Stimulated activated CD4-positive, alpha-beta T cell treated with anti-CD3 and anti-CD28 coated beads, Interleukin-12 subunit alpha, Interleukin-12 subunit beta, amount 100 ng/mL, for 4 hours (primary cell): ENCODE data around the gene ITSN2.

Source experiments
- DNase-seq: peaks from one replicate; pipeline ENCODE4 v3.0.0-alpha.2; 2020

Gene ITSN2

DNA sequence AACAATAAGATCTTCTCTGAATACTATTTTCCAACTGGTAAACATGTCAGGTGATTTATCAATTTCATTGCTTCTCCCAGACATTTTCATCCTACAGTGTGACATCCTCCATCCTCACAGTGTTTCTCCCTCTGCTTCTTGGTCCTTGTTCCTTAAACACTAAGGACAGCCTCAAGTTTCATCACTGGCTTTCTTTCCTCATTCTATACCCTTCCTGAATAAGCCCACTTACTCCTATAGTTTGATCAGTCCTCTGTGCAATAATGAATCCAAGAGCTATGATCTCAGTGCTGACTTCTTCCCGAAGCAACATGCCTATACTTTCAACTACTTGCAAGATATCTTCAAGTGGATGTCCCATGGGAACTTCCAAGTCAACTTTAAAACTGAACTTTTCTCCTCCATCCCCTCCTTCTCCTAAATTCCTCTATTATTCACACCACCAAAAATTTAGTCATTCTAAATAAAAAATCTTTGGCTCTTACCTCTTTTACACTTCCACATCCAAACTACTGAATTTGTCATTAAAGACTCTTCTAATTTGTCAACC, 97.8 kb downstream of the ITSN2 start:
- no peak for DNase-seq

DNA sequence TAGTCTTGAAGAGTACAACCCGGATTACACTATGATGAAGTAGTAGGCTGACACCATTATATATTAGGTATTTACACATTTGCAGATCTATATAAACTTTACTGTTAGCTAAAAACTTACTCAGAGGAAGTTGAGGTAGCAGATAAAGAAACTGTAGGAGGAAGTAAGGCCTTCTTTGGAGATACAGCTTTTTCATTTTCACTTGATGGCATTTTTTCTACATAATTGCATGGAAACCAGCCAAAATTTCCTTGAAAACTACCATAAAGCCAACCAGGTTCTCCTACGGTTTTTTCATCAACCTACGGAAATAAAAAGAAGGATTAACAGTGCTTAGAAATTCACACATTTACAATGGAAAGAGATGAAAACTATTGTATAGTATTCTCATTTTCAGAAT, 98.9 kb downstream of the ITSN2 start:
- DNase-seq, result no peak

DNA sequence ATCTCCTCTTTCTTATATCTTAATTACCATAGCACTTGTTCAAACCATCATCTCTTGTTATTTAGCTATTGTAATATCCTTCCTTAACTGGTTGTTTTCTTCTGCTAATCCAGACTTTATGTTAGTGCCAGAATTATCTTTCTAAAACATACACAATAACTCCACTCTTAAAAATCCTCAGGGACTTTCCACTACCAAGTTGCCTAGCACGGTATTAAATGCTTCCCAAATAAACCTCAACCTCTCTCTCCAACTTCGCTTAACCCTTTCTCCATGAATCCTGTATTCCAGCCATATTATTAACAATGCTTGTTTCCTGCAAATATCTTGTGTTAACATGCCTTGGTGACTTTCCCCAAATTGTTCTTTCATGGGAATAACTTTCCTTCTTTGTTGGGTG, 101.0 kb downstream of the ITSN2 start:
- DNase-seq, result no peak

DNA sequence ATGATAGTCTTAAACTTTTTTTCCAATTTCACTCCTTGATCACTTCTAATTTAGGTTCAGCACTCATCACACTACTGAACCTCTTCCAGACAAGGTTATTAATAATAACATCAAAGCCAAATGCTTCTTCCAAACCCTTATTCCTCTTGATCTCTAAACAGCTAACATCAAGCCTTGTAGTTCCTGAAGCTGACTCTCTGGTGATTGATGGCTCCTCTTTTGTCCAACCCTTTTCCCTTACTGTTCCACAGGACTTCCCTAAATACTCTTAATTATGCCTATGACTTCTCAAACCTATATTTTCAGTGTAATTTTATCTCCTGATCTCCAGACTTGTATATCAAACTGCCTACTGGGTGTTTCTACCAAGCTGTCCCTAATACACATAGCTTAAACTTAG, 101.6 kb downstream of the ITSN2 start:
- DNase-seq, result no peak

DNA sequence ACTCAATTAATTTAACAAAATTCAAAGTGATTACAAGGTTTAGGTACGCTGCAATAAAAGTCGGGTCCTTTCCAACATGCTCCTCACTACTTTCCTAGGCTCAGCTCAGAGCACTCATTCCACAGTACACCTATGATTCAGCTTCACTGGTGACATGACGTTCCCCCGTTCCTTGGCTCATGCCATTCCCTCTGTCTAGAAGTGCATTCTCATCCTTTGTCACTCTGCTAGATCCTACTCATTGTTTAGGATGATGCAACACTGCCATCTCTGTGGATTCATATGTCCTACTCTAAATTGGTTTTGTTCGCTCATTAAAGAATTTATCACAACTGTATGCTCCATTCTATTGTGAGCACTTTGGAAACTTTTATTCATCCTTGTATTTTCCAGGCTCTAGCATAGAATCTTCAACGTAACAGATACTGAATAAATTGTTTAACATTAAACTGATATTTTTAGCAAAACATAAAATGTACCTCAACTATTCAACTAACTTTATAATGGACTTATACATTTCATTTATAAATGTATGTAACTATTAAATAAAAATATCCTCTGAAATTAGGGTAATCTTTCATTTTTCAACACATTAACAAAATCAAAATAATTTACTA, 106.9 kb downstream of the ITSN2 start:
- DNase-seq, result no peak

DNA sequence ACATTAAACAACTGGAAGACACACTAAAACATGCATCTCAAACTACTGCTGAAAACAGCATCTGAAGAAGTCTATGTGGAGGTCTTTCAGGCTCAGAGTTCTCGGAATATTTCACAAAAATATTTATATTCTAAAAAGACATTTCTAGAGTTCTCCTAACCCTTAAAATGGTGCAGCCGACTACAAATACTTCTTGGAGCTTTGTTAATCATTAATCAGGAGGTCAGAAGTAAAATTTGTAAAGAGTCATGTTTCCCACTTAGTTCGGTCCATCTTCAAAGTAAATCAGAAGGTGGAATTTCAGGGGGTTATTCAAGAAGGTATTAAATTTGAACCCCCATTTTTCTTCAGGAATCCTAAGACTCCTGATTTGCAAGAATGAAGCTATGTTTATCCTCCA, 112.7 kb downstream of the ITSN2 start:
- no peak for DNase-seq

DNA sequence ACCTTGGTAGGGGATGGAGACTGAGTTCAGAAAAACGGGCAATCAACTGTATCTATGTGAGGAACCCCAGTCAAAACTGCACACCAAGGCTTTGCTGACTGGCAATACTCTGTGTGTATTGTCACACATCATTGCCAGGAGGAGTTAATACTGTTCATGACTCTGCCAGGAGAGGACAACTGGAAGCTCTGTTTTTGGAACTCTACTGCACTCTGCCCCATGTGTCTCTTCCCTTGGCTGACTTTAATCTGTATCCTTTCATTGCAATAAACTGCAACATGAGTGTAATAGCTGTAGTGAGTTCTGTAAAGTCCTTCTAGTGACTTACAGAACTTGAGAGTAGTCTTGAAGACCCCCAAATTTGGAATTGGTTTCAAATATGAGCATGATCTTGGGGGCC, 113.2 kb downstream of the ITSN2 start:
- no peak for DNase-seq

DNA sequence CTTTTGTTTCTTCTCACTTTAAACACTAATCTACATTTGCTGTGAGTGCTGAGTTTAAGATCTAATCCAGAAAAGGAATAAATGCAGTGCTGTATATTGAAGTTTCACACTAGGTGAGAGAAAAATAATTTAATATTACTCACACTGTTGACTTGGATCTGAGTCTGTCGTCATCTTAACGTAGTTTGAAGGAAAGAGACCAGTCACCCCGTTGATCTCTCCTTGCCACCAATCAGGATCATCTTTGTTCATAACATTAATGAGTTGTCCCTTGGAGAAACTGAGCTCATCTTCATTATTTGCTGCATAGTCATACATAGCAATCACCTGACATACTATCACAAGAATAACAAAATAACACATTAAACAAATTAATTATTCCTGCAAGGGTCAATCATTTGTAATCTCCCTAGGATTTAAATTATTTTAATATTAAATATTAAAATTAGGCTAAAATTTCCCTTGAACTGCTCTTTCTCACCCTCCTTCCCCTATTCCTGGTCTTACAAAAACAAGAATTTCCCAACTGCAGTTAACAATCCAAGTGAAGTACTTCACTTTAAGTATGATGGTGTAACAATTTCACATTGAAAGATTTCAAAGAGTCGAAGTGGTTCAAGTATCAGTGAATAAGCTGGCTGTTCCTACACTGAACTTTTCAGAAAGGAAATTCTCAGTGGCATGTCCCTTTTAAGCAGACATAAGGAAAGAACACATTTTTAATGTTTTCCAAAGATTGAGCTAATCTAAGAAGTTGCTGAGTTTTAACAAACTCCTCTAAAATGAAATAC, 114.2 kb downstream of the ITSN2 start:
- DNase-seq, result no peak

DNA sequence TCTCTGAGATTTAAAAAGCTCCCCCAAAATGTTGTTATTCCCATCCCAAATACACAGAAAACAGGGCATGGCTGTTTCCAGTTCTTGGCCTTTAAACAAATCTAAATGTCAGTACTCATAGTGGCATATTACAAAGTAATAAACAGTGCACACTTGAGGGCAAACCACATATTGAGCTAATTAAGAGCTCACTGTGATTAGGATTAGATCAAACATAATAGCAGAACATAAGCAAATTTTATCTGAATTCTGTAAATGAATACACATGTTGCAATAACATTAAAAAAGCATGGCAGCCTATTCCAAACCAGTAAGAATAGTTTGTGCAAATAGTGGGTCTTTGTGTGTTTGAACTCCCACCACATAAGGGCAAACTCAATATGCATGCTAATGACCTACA, 118.8 kb downstream of the ITSN2 start:
- DNase-seq, result no peak

DNA sequence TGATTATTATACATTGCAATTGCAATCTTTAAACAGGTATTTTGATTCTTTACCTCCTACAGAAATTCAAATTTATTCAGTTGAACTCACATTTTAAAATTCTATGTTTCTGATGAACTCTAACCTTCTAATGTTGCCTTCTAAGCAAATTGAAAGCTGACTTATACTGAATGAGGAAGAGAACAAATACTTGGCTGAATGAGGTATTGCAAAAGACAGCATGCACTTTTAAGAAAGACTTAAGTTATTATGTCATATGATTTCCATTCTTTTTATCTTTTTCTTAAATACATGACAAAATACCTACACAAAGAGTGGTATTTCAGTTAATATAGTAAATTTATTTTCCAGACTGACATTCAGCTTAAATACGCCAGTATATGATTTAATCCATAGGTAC, 120.8 kb downstream of the ITSN2 start:
- DNase-seq, result no peak

DNA sequence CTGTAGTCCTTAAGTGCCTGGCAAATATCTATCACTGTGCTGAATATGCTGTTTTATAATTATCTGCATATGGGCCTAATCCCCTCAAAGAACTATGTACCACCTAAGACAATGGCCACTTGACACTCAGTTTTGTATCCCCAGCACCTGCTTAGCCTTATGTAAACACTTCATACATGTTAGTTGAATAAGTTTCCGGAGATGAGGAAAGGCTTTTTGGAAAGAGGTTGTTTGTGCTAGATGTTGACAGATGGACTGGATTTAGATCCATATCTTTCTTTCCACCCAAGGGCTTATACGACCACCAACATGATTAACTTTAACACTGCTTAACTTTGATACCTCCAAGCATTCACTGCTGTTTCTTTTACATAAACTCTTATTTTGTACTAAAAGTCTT, 122.2 kb downstream of the ITSN2 start:
- DNase-seq, result no peak

DNA sequence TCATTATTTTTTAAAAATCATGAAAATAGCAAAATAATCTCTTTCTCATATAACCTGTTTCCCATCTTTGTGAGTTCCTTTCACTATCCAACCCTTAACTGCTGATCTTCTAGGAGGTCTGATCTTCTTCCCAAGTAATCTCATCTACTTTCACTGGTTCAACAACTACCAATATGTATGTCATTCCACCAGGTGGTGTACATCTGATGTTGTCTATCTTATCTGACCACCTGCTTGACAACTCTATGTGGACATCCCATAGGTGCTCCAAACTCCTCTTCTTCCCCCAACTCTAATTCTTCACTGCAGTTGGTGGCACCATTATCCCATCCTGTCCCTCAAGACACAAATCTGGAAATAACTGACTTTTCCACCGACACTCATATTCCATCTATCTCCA, 123.0 kb downstream of the ITSN2 start:
- DNase-seq, result no peak

DNA sequence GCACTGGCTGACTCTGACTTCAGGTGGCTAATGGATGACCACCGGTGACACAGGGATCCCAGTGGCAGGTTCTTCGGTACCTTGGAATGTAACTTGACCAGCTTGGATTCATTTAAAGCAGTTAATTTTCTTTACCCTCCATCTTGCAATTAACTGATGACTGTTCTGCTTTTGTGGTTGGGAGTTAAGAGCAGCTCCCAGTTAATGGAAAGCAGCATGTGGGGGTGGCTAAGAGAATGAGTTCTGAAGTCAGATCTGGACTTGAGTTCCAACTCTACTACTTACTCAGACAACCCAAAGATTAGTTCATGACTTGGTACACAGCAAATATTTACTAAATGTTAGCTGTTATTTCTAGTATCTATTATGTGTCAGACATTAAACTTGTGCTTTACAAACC, 127.0 kb downstream of the ITSN2 start:
- no peak for DNase-seq

DNA sequence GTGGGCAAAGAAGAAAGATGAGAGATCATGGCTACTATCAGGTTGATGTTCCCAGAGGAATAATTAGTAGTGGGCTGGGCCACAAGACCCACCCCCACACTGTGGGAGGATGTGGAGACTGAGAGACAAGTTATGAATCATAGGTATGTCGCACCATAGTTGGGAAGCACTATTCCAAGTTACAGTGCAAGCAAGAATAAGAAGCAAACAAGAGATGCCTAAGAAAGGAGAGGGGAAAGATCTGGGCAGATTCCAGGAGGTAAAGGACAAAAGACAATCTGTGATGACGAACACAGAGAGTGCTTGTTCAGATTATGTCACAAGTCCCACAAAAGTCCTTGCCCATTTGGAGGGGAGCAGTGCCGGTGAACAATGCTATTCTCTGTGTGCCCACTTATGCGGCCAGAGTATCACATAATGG, 128.9 kb downstream of the ITSN2 start:
- no peak for DNase-seq

DNA sequence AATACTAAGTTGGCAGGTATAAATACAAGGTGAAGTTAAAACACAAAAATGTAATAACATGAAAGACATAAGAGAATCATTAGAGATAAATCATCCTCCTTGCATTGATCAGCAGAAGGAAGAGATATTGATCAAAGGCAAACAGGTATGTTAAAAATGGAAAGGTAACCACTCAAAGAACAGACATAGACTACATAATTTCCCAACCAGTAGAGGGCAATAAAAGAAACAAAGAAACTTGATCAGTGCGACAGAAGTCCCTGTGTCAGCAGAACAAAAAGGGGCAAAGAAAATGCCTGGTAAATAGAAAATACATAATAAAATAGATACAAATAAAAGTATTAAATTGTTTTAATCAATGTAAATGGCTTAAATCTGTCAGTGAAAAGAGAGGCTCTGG, 131.9 kb downstream of the ITSN2 start:
- DNase-seq, result no peak

DNA sequence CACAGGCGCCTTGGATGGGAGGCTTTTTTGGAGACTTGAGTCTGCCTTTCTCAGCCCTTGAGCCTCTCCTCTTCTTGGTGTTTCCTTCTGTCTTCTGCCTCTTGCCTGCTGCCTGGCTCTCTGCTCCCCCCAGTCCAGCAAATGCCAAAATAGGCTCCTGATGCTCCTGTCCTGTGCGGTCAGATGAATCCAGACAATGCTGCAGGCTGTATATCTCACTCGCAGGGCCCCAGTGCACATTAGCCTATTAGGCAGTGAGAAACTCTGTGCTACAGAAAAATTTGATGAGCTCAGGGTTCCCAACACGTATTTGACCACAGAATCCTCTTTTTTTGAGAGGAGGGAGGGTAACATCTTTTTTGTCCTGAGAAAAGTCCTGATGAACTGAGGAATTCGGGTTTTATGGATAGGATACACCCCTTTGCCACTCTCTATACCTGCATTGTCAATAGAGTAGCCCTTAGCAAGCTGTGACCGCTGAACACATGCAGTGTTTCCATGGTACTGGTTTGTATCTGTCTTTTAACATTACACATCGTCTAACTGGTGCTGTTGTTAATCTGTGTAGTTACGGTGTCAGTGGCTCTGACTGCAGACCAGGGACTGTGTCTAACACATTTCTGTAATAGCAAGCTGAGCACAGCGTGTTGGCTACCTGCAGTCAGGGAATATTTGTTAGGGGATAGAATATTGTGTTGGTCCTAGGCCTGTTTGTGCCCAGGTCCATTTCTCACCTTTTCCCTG, 134.7 kb downstream of the ITSN2 start:
- DNase-seq, result no peak

DNA sequence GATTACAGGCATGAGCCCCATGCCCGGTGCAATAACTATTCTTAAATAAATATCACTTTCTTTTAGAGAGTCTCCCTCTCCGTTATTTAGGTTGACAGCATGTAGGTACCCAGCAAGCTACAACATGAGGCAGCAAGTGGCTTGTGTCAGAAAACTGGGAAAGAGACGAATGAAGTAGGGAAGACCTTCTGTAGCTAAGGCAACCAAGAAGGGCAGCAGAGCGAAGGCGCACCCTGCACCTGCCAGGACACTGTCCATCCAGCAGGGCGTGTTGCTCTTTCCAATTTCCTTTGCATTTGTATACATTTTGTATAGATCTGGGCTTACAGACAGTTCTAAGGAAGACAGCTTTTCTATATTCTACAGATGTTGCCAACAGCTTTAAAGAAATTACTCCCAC, 137.4 kb downstream of the ITSN2 start:
- DNase-seq, result no peak

DNA sequence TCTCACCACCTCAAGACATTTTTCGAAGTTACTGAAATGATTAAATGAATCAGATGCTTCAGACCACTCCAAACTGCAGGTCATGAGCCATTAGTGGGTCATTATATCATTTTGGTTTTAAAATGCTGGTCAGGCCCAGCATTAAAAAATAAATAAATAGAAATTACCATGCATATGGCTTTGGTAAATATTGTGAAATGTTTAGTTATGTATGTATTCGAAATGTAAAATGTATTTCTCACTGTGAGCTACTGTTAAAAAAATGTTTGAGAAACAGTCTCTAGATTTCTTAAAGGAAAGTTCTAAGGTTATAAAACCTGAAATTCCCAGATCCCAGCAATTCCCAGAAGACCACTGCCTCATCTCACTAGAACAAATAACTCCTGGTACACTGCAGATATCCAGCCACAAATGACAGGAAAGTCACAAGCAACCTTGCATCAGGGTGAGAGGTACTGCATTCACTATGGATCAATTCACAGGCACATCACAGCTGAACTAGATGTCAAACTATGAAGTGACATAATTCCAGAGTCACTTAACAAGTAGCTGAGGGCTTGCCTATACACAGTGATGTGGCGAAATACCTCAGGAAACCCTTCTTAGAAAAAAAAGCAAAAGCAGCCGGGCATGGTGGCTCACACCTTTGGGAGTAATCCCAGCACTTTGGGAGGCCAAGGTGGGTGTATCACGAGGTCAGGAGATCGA, 138.8 kb downstream of the ITSN2 start:
- no peak for DNase-seq

DNA sequence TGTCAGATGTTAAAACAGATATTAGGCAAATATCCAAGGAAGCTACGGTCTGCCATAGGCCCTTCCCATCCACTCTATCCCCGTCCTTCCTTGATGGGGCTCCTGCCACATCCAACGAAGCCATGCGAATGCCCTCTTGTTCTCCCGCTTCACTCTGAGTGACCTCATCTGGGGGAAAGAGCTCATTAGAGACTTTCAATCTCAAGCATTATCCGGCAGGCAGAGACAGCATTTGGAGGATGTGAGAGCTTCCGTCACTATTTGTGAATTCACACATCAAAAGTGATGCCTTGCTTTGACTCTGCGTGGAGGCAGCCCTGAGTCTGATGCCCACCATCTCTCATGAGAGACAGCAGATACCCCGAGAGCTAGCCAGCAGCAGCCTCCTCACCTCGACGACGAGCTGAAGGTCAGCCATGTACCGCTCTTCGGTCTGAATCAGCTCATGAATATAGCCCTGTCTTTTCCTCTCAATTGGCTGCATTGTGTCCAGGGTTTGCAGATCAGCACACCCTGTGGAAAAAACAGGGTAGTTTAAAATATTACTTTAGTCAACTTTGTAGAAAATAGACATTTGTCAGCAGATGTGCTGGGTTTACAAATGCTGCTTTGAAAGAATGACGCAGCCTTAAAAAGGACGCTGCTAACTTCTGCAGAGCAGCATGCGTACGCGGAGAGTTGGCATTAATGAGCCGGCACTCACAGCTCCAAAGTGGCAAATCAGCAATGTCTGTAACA, 139.6 kb downstream of the ITSN2 start:
- DNase-seq, result no peak

DNA sequence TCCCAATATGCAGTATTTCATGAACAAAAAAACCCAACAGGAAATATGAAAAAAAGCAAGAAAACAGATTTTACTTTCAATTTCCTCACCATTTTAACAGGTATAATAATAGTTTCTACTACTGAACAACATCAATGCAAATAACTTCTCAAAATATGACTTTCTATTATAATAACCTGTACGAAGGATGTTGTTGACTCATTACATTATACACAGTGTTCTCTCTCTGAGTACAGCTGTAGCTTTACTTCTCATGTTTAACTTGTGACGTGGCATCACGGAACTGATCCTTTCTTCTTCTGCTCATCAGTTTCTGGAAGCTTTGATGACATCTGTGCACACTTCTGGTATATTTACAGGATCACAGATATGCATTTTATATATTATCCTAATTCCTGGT, 145.5 kb downstream of the ITSN2 start:
- no peak for DNase-seq

DNA sequence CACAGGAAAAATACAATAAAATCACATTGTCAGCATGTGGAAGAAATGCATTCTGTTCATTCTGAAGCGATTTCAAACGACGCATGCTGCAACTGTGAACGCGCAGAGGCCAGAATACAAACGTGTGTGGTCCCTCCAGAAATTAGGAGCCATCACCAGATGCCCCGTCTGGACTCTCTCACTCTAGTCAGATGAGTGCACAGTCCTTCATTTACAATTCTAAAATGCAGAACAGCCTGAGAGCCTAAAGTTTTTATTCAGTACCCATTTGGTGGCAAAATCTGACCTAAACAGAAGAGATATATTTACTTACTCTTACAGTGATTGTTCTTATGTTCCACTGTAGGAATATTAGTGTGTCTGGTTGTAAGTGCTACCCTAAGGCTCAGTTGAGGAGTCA, 148.9 kb downstream of the ITSN2 start:
- no peak for DNase-seq

DNA sequence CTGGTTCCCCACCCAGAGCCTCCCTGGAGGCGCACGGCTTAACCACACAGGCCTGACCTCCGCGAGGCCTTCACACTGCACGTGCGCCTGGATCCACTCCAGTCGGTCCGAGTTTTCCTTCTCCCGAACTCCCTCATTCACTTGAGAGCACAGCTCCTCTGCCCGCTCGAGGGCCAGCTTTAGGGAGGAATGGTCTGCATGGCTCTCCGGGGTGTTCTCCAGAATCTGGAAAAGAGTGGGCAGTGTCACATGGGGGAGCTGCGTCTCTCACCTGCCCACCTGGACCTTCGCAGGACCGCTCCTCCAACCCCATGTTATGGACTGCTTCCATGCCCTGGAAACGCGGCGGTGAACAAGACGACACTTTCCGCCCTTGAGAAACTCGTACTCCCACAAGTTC, 149.6 kb downstream of the ITSN2 start:
- DNase-seq, result no peak

DNA sequence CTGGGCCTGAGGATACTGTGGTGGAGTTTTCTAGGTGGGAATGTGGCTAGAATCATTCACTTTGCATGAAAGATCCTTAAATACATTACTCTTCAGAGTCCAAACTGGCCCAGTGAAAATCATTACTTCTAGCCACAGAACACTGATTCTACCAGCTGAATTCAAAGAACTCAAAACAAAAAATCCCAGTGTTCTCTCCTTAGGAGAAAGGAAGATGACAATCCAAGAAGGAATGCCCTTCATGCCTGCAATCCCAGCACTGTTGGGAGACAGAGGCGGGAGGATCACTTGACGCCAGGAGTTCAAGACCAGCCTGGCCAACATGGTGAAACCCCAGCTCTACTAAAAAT, 150.3 kb downstream of the ITSN2 start:
- no peak for DNase-seq
